GM12865 (cell line): ENCODE measurements around the gene SOCS7.

Experiments
- DNase-seq: peaks from one replicate; pipeline ENCODE4 v3.0.0; 2010; ENCODE audit warnings: low read depth
- H3K4me3 ChIP-seq: 2 replicates; pipeline ENCODE4 v1.5.1; 2011; ENCODE audit warnings: mild to moderate bottlenecking, low read depth, low read length, control low read depth
- CTCF ChIP-seq: IDR thresholded peaks from 2 replicates; pipeline ENCODE4 v1.5.1; 2011; ENCODE audit warnings: low read length, control low read depth, low read depth, inconsistent platforms; ENCODE audit not compliant: insufficient read depth; ENCODE audit errors: missing control alignments

The SOCS7 gene

GRCh38 chr17:38447502-38448085 is 96.0 kb downstream of the SOCS7 start:
- no peak overlapping the region for H3K4me3 ChIP-seq
- TF ChIP-seq CTCF, result no peak
- no peak for DNase-seq

- DNase-seq, result no peak
- no peak for TF ChIP-seq CTCF
- no peak overlapping the region for H3K4me3 ChIP-seq
Measured at GRCh38 chr17:38448208-38448771, 96.6 kb downstream of the SOCS7 start.

- H3K4me3 ChIP-seq, result no peak overlapping the region
- no peak for TF ChIP-seq CTCF
- DNase-seq, result no peak
Measured at GRCh38 chr17:38449364-38449763, 97.7 kb downstream of the SOCS7 start.

GRCh38 chr17:38450557-38451029 is 98.9 kb downstream of the SOCS7 start:
- no peak for TF ChIP-seq CTCF
- DNase-seq, result no peak
- H3K4me3 ChIP-seq, result no peak overlapping the region

- TF ChIP-seq CTCF, result no peak
- no peak overlapping the region for H3K4me3 ChIP-seq
- DNase-seq, result no peak
Measured at GRCh38 chr17:38451030-38451839, 99.6 kb downstream of the SOCS7 start.

- no peak overlapping the region for H3K4me3 ChIP-seq
- no peak for DNase-seq
- no peak for TF ChIP-seq CTCF
Measured at GRCh38 chr17:38451840-38452529, 100.3 kb downstream of the SOCS7 start.
